HG03565 (cell line): ENCODE results near the gene CAMKK2.
"Not testable (repeated sequence)": the region's sequence is repeated elsewhere in the genome, so short reads cannot be mapped to it uniquely, and the experiment has no call there.

Source experiments
- ATAC-seq: cut with Tn5 transposase; IDR thresholded peaks from one replicate; pipeline ENCODE4 v1.9.1; 2021; ENCODE audit warnings: mild to moderate bottlenecking, moderate library complexity; ENCODE audit not compliant: unreplicated experiment

The CAMKK2 gene

GRCh38 chr12:121299662-121300061 is 3.2 kb upstream of the CAMKK2 start:
- no peak for ATAC-seq

GRCh38 chr12:121298411-121298810 is 1.9 kb upstream of the CAMKK2 start:
- not testable (repeated sequence) for ATAC-seq

GRCh38 chr12:121297435-121297991 is 1.0 kb upstream of the CAMKK2 start:
- ATAC-seq, result no peak

- ATAC-seq, result peak; percentile 27
These were observed 527 bp downstream of the CAMKK2 start for GRCh38 chr12:121295746-121296617.

DNA sequence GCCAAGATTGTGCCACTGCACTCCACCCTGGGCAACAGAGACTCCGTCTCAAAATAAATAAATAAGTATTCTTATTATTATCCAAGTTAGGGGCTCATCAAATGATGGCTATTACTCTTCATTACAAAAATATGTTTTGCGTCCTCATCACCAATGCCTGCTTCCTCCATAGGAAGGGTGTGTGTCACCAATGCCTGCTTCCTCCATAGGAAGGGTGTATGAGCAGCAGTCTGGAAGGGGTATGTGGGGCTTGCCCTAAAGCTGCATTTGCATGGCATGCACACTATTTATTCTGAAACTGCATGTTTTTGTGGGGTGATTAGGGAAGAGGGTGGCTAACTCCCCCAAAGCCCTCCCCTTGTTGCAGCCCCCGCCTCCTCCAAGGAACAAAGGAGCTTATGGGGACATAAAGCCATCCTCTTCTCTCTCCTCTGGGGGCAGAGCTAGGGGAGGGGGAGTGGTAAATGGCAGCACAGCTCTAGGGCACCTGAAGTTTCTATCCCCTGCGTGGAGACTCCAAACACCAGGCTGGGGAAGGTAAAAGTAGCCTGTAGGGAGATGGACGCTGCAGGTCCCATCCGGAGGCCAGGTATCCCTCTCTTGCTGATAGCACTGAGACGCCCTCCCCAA is 1.3 kb downstream of the CAMKK2 start:
- no peak for ATAC-seq

DNA sequence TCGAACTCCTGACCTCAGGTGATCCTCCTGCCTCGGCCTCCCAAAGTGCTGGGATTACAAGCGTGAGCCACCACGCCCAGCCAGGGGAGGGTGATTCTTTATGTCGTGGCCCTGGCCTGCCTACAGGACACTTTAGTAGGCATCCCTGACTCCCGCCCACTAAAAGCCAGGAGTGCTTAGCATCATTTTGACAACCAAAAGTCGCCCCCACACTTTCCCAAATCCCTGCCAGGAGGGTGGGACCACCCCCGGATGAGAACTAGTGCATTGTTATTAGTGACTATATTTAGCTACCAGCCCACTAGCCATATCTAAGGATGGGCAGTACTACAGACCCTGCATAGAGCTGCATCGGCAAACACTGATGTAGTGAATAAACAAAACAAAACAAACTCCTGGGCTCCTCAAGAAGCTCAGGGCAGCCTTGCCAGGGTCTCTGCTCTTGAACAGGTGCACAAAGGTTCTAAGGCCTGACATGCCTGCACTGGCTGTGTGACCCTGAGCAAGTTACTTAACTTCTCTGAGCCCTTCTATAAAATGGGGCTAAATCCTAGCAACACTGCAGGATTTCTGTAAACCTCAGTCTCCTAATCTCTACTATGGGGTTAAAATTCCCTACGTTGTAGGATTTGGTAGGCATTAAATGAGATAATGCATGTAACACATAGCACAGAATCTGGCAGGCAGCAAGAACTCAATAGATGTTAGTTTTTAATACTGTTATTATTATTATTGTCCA is 2.2 kb downstream of the CAMKK2 start:
- no peak for ATAC-seq

DNA sequence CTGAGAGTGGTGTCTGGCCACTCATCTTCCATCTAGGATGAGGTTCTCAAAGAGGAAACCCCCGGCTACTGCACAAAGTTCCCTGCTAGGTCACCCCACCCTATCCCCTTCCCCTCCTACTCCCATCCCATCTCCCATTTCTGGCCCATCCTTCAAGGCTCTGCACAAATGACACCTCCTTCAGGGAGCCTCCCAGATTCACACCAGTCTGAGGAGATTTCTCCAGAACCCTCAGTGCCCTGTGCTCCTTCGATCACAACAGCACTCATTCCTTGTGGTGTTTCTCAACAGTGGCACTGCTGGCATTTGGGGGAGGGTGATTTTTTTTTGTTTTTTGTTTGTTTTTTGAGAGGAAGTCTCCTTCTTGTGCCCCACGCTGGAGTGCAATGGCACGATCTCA is 2.9 kb downstream of the CAMKK2 start:
- ATAC-seq, result no peak

- no peak for ATAC-seq
These were observed 6.1 kb downstream of the CAMKK2 start for GRCh38 chr12:121290410-121290809.

GRCh38 chr12:121289962-121290361 is 6.5 kb downstream of the CAMKK2 start:
- no peak for ATAC-seq

DNA sequence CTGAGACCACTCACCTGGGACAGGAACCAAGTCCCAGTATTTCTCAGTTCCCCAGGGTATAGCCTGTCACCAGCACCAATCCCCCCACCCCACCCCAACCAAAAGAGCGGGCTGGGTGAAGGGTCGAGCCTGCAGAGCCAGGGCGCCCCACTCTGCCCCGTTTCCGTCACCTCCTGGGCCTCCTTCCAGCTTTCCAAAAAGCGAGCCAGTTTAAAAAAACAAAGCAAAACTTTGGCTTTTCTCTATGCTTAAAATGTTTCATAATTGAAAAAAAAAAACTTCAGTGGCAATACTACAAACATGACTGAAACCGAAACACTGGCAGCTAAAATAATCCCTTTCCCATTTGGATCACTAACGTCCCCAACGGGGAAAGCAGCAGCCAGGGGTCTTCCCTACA is 7.5 kb downstream of the CAMKK2 start:
- no peak for ATAC-seq

GRCh38 chr12:121288158-121288845 is 8.2 kb downstream of the CAMKK2 start:
- ATAC-seq, result no peak

DNA sequence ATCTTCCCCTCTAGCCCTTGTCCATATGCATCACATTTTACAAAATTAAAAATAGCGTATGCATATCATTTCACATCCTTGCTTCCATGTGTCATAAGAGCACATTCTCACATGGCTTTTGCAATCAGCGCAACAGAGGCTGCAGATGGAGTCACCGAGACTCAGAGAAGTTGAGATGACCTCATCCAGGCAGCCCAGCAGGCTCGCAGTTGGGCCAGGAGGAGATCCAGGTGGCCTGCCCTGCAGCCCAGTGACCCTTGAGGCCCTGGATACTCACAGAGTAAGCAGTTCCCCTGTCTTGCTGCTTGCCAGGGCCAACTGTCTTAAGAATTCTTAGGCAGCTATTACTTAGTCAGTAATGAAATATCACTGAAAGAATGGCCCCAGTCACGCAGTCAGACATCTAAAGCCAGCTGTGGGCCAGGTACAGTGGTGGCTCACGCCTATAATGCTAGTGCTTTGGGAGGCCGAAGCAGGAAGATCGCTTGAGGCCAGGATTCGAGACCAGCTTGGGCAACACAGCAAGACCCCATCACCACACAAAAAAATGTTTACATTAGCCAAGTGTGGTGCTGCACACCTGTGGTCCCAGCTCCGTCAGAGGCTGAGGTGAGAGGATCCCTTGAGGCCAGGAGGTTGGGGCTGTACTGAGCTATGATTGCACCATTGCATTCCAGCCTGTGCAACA is 9.1 kb downstream of the CAMKK2 start:
- ATAC-seq, result no peak

GRCh38 chr12:121285856-121286255 is 10.7 kb downstream of the CAMKK2 start:
- ATAC-seq, result no peak

DNA sequence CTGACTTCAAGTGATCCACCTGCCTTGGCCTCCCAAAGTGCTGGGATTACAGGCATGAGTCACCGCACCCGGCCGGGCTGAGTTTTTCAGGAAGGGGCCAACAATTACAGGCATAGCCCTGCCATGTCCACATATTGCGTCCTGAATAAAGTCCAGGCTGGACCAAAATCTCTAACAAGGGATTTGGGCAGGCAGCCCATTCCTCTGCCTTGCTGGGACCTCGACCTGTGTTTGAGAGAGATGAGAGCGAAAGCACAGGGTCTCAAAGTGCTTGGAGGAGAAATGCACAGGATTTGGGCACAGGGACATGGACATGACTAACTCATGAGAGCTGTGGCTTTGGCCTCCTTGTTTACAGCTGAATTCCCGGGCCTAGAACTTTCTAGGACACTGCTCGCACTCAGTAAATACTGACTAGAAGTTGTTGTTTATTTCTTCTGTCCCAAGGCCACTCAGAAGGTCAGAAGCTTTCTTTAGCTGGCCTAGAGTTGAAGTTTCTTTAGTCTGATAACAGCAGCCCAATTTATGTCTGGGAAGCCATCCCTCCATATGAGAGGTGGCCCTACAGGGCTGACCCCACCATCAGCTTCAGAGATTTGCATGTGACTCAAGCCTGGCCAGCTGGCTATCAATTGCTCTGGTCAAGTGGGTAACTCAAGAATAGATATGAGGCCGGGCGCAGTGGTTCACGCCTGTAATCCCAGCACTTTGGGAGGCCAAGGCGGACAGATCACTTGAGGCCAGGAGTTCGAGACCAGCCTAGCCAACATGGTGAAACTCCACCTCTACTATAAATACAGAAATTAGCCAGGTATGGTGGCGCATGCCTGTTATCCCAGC is 11.7 kb downstream of the CAMKK2 start:
- ATAC-seq, result no peak

DNA sequence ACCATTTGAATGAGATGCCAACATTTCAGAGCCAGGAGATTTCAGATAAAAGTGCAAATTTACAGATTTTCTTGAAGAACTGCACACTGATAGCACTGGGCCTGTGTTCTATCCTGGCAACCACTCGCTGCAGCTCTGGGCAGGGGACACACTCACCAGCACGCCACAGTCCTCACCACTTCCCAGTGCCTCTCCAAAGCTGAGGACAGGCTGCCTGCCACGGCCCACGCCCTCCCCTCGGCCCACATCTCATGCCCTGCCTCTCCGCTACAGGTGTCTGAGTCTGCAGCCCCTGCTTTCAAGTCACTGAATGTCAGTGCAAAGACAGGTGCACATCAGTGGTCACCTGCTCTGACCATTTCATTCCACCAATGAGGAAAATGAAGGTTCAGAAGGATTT is 12.7 kb downstream of the CAMKK2 start:
- ATAC-seq, result no peak

GRCh38 chr12:121283388-121283787 is 13.1 kb downstream of the CAMKK2 start:
- ATAC-seq, result no peak

GRCh38 chr12:121282910-121283309 is 13.6 kb downstream of the CAMKK2 start:
- not testable (repeated sequence) for ATAC-seq

DNA sequence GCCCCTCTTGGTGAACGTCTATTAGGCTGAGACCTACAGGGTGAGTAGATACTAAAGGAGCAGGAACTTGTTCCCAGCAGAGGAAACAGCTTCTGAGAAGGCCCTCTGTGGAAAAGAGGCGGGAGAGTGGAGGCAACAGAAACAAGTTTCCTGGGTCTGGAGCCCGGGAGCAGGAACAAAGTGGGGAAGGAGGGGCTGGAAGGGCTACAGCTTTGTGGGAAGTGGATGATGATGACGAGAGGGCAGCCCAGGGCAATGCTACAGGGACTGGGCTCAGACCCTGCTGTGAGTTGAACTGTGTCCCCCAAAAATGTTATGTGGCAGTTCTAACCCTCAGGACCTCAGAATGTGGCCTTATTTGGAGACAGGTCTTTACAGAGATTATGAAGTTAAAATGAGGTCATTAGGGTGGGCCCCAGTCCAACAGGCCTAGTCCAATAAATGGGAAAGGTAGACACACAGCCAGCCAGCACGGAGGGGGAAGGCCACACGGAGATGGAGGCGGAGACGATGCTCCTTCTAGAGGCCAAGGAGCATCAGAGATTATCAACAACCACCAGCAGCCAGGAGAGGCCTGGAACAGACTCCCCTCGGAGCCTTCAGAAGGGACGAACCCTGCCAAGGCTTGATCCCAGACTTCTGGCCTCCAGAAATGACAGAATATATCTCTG is 14.3 kb downstream of the CAMKK2 start:
- no peak for ATAC-seq

DNA sequence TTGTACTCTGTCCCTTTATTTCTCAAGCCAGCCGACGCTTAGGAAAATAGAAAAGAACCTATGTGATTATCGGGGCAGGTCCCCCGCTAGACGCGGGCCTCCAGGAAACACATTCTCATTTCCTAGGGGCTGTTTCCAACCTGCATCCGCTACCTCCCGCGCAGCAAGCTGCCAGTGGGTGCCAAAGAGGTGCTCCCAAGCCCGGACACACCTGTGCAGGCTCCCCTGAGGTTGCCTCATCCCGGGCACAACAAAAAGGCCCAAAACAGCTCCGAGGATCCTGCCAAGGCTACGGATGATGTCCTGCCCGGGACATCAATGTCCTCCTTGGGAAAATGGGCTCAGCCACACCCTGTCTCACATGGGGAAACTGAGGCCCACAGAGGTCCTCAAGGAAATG is 15.4 kb downstream of the CAMKK2 start:
- not testable (repeated sequence) for ATAC-seq
